A673 (cell line): Measurements from ENCODE around the gene NFASC.

ENCODE experiments used
- EZH2 ChIP-seq: fragments of 200-600 bp; sonication (generic); IDR thresholded peaks from 2 replicates; pipeline ENCODE4 v1.6.1; 2017; ENCODE audit warnings: borderline replicate concordance, low read depth, mild to moderate bottlenecking, mixed read lengths, antibody characterized with exemption, low read length; ENCODE audit not compliant: poor library complexity, severe bottlenecking
- TF ChIP-seq, protein P1 (sequence below): fragments of 300-800, 200-600 bp; sonication (generic); conservative IDR thresholded peaks from 2 replicates; pipeline ENCODE4 v1.5.1; 2017; ENCODE audit warnings: low read depth, mild to moderate bottlenecking, antibody characterized with exemption, low read length, moderate library complexity, mixed read lengths

DNA sequence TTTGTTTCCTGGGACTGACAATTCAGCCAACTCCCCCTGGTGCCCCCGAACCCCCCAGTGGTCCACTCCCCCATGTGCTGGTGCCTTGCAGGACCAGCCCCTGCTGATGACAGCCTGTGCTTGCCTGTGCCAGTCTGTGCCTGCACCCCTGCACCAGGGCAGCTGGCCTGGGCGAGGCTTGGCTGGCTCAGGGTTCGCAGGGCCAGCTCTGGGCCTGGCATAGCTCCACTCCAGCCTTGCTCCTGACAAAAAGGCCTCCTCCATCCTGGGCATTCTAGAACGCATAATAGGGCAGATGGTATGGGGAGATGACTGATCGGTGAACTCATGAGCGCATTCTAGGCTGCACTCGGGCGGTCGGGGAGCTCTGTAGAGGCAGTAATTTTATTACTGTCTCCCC is 177.7 kb downstream of the NFASC start:
- TF ChIP-seq, protein P1, sequence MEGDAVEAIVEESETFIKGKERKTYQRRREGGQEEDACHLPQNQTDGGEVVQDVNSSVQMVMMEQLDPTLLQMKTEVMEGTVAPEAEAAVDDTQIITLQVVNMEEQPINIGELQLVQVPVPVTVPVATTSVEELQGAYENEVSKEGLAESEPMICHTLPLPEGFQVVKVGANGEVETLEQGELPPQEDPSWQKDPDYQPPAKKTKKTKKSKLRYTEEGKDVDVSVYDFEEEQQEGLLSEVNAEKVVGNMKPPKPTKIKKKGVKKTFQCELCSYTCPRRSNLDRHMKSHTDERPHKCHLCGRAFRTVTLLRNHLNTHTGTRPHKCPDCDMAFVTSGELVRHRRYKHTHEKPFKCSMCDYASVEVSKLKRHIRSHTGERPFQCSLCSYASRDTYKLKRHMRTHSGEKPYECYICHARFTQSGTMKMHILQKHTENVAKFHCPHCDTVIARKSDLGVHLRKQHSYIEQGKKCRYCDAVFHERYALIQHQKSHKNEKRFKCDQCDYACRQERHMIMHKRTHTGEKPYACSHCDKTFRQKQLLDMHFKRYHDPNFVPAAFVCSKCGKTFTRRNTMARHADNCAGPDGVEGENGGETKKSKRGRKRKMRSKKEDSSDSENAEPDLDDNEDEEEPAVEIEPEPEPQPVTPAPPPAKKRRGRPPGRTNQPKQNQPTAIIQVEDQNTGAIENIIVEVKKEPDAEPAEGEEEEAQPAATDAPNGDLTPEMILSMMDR: no peak
- no peak for TF ChIP-seq EZH2
